K562 (cell line): ENCODE measurements around the gene AFAP1. TPM values are rescaled to one million over a fixed set of nuclear protein-coding genes. Genes with fewer than 3 reads are reported as not detected.
A peak's percentile ranks its signal among the peaks of the same experiment; 100 is the strongest.

ENCODE experiments used
- ADNP ChIP-seq: fragments of 200-800 bp; sonication (Bioruptor generic); IDR thresholded peaks from 2 replicates; pipeline ENCODE4 v1.6.1; 2016; ENCODE audit warnings: missing genetic modification characterization, missing compliant biosample characterization
- ARID1B ChIP-seq: fragments of 450-650 bp; IDR thresholded peaks from 2 replicates; pipeline ENCODE4 v1.6.1; 2016; ENCODE audit warnings: antibody characterized with exemption, mild to moderate bottlenecking, inconsistent platforms
- CREM ChIP-seq: IDR thresholded peaks from 2 replicates; pipeline ENCODE4 v1.6.1; 2014; ENCODE audit warnings: antibody characterized with exemption, low read depth
- DNMT1 ChIP-seq: fragments of 450-650 bp; IDR thresholded peaks from 2 replicates; pipeline ENCODE4 v1.6.1; 2016; ENCODE audit warnings: antibody characterized with exemption, mild to moderate bottlenecking
- HDAC6 ChIP-seq: IDR thresholded peaks from 2 replicates; pipeline ENCODE4 v1.6.1; 2012; ENCODE audit warnings: low read depth, mild to moderate bottlenecking, control low read depth, inconsistent platforms, low read length, moderate library complexity
- KDM2B ChIP-seq: fragments of 250-450 bp; sonication (Bioruptor Pico); IDR thresholded peaks from 2 replicates; pipeline ENCODE4 v1.8.0; 2021; ENCODE audit warnings: mild to moderate bottlenecking, moderate library complexity
- MEF2D ChIP-seq: conservative IDR thresholded peaks from 2 replicates; pipeline ENCODE4 v1.6.1; 2016; ENCODE audit warnings: low read depth, missing genetic modification characterization, missing compliant biosample characterization
- NR1H2 ChIP-seq: sonication (generic); formaldehyde crosslinking; IDR thresholded peaks from 2 replicates; pipeline ENCODE4 v1.4.0; 2020; ENCODE audit warnings: mild to moderate bottlenecking, missing genetic modification reagents
- POLR2AphosphoS5 ChIP-seq: IDR thresholded peaks from 2 replicates; pipeline ENCODE4 v1.6.1; 2011; ENCODE audit warnings: mild to moderate bottlenecking, low read depth, low read length, moderate library complexity; ENCODE audit not compliant: control insufficient read depth, insufficient read depth
- POLR2G ChIP-seq: fragments of 200-400 bp; formaldehyde crosslinking; IDR thresholded peaks from 2 replicates; pipeline ENCODE4 v1.6.1; 2017; ENCODE audit warnings: low read depth, mild to moderate bottlenecking, antibody characterized with exemption, low read length, moderate library complexity
- RBM25 ChIP-seq: fragments of 200-400 bp; formaldehyde crosslinking; IDR thresholded peaks from 2 replicates; pipeline ENCODE4 v1.6.1; 2018; ENCODE audit warnings: low read length, low read depth, moderate library complexity; ENCODE audit not compliant: severe bottlenecking
- SIRT6 ChIP-seq: IDR thresholded peaks from one replicate; pipeline ENCODE4 v1.6.1; 2012; ENCODE audit warnings: low read depth, mild to moderate bottlenecking, control low read depth, inconsistent platforms, low read length, moderate library complexity
- TEAD4 ChIP-seq, 2 experiments: sonication (generic) in 1 of 2; formaldehyde crosslinking in 1 of 2; IDR thresholded peaks; 2 replicates each; pipeline versions ENCODE4 v1.6.1 to v1.8.0; 2012 to 2022; ENCODE audit warnings: borderline replicate concordance in 1 of 2, inconsistent platforms in 1 of 2, low read length in 1 of 2, mild to moderate bottlenecking in 1 of 2, missing genetic modification reagents in 1 of 2
- UBTF ChIP-seq, 2 experiments: IDR thresholded peaks; 2 replicates each; pipeline ENCODE4 v1.6.1; 2012; ENCODE audit warnings: improper control_type of control experiment in 2 of 2, low read depth in 2 of 2, low read length in 2 of 2, borderline replicate concordance in 1 of 2
- VEZF1 ChIP-seq: fragments of 200-800 bp; sonication (Bioruptor generic); IDR thresholded peaks from 2 replicates; pipeline ENCODE4 v1.6.1; 2017; ENCODE audit warnings: missing genetic modification characterization, missing compliant biosample characterization
- ZBTB7A ChIP-seq: IDR thresholded peaks from 2 replicates; pipeline ENCODE4 v1.6.1; 2011; ENCODE audit warnings: low read depth, mild to moderate bottlenecking, low read length, moderate library complexity, borderline replicate concordance; ENCODE audit not compliant: control insufficient read depth
- ZNF134 ChIP-seq: fragments of 250-450 bp; sonication (Bioruptor Pico); conservative IDR thresholded peaks from 2 replicates; pipeline ENCODE4 v1.4.0; 2020
- polyA plus RNA-seq, 8 experiments: library from polyadenylated mRNA; depleted of rRNA in 4 of 8; stranded (reverse) in 5 of 8; unstranded in 3 of 8; fragments of >200 nt; fragmentation: Nextera tagmentation in 2 of 8; fragmentation: Illumina TruSeq in 1 of 8; extraction: Ambion mirVana in 2 of 8; extraction: Trizol in 1 of 8; gene quantifications; 2 replicates each; pipeline versions ENCODE4 v1.2.1 to v1.2.3, GENCODE V29; 2011 to 2014; ENCODE audit warnings: inconsistent platforms in 1 of 8, missing spikeins in 1 of 8
- total RNA-seq, 7 experiments: library from RNA; depleted of rRNA in 6 of 7; stranded (reverse); fragments of >200 nt in 6 of 7; fragmentation: Illumina TruSeq in 2 of 7; extraction: Trizol in 2 of 7; gene quantifications; 2 replicates each; pipeline versions ENCODE4 v1.2.1 to v1.2.3, GENCODE V29; 2011 to 2021; ENCODE audit warnings: low replicate concordance in 1 of 7
- TF ChIP-seq, protein P1 (sequence below): IDR thresholded peaks from 2 replicates; pipeline ENCODE4 v1.6.1; 2012; ENCODE audit warnings: low read depth, low read length, improper control_type of control experiment, borderline replicate concordance
- TF ChIP-seq, protein P2 (sequence below): fragments of 200-400 bp; formaldehyde crosslinking; IDR thresholded peaks from 2 replicates; pipeline ENCODE4 v1.6.1; 2017; ENCODE audit warnings: mild to moderate bottlenecking, low read depth, low read length, moderate library complexity

The AFAP1 gene
- total and polyA plus RNA-seq, 9 of the 15 experiments (the other 6 are each of a cell fraction or from before 2014, with no cell fraction given): 0.07 to 0.42 (median 0.12) TPM; not detected in 1

DNA sequence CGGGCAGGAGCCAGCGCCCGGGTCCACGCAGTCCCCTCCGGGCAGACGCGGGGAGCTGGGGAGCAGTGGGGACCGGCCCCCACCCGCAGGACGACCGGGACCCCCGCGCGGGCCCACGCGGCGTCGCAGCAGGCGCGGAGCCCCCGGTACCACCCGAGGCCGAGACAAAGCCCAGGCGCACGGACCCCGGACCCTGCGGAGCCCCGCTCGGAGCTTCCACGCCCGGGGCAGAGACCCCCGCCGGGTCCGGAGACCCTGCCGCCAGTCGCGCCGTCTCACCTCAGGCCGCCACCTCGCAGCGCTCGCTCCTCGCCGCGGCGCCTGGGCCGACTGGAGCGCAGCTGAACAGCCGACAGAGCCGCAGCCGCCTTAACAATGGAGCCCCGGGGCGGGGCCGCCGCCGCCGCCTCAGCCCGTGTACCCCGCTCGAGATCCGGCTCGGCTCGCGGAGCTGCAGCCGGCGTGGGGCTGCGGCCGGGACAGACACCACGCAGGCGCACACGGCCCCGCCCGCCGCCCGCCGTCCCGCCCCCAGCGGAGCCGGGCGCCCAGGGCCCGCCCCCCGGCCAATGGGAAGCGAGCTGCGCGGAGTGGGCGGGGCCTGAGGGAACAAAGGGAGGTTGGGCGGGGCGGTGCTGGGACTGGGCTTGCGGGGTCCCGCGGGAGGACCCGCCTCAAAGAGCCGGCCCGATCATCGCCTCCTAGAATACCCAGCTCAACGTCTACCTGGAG, at the start of gene AFAP1 (continued):
- TF ChIP-seq NR1H2 (CRISPR knock-in tag) (no peak), VEZF1 (peak; percentile 69), HDAC6 (no peak), DNMT1 (no peak), POLR2G (peak; percentile 33; the same call in 1 of the 2 replicates), POLR2AphosphoS5 (no peak), UBTF (IDR thresholded peaks at IDR 0.05; ENCODE audit: borderline replicate concordance in 1 of 2, low read depth in 2 of 2, low read length in 2 of 2) (0 out of 4 replicates have a peak, but pooled peaks of 1 of the 2 experiments have one; percentile 41), MEF2D (tag) (no peak), TEAD4 (IDR thresholded peaks at IDR 0.05; ENCODE audit: low read length) (no peak), TEAD4 (CRISPR knock-in tag; IDR thresholded peaks at IDR 0.05; ENCODE audit: borderline replicate concordance) (no peak), ARID1B (no peak), ZNF134 (CRISPR knock-in tag) (no peak), SIRT6 (no peak), CREM (no peak), KDM2B (CRISPR knock-in tag) (peak; percentile 53; the same call in 1 of the 2 replicates), RBM25 (peak; percentile 22), ADNP (no peak), ZBTB7A (peak; percentile 66)
- TF ChIP-seq, protein P1, sequence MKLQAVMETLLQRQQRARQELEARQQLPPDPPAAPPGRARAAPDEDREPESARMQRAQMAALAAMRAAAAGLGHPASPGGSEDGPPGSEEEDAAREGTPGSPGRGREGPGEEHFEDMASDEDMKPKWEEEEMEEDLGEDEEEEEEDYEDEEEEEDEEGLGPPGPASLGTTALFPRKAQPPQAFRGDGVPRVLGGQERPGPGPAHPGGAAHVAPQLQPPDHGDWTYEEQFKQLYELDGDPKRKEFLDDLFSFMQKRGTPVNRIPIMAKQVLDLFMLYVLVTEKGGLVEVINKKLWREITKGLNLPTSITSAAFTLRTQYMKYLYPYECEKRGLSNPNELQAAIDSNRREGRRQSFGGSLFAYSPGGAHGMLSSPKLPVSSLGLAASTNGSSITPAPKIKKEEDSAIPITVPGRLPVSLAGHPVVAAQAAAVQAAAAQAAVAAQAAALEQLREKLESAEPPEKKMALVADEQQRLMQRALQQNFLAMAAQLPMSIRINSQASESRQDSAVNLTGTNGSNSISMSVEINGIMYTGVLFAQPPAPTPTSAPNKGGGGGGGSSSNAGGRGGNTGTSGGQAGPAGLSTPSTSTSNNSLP: no peak
- TF ChIP-seq, protein P2, sequence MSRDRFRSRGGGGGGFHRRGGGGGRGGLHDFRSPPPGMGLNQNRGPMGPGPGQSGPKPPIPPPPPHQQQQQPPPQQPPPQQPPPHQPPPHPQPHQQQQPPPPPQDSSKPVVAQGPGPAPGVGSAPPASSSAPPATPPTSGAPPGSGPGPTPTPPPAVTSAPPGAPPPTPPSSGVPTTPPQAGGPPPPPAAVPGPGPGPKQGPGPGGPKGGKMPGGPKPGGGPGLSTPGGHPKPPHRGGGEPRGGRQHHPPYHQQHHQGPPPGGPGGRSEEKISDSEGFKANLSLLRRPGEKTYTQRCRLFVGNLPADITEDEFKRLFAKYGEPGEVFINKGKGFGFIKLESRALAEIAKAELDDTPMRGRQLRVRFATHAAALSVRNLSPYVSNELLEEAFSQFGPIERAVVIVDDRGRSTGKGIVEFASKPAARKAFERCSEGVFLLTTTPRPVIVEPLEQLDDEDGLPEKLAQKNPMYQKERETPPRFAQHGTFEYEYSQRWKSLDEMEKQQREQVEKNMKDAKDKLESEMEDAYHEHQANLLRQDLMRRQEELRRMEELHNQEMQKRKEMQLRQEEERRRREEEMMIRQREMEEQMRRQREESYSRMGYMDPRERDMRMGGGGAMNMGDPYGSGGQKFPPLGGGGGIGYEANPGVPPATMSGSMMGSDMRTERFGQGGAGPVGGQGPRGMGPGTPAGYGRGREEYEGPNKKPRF: no peak
